NAMALWA (cell line): ENCODE measurements around the gene GNG4.
"Not testable (repeated sequence)": the region's sequence is repeated elsewhere in the genome, so short reads cannot be mapped to it uniquely, and the experiment has no call there.

Experiments used
- DNase-seq: peaks from one replicate; pipeline ENCODE4 v3.0.0-alpha.2; 2015; ENCODE audit warnings: low spot score

The GNG4 gene

DNA sequence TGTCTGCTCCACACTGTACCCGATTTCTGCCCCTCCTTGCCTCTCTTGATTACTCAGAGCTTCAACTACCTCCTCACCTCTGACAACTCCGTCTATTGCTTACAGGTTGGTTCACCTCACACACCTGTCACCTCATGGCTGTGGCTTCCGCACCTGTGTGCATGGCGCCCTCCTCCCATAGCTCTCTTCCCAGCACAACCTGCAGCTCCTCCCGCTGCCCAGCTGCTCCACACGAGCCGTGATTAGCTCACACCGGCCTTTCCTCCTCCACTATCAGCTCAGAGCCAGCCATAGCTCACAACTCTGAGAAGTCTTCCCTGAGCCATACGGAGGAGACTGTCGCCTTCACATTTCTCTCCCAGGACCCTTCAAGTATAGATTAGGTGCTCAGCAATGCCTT lies 67.5 kb downstream of the GNG4 start:
- DNase-seq: no peak

DNA sequence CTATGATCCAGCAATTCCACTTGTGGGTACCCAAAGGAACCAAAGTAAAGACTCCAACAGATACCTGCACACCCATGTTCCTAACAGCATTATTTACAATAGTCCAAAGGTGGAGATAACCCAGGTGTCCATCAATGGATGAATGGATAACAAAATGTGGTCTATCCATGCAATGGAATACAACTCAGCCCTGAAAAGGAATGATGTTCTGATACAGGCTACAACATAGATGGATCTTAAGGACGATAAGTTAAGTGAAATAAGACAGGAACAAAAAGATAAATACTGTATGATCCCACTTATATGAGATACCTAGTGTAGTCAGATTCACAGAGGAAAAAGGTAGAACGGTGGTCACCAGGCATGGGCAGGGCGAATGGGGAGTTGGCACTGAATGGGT lies 69.7 kb downstream of the GNG4 start:
- DNase-seq: no peak

DNA sequence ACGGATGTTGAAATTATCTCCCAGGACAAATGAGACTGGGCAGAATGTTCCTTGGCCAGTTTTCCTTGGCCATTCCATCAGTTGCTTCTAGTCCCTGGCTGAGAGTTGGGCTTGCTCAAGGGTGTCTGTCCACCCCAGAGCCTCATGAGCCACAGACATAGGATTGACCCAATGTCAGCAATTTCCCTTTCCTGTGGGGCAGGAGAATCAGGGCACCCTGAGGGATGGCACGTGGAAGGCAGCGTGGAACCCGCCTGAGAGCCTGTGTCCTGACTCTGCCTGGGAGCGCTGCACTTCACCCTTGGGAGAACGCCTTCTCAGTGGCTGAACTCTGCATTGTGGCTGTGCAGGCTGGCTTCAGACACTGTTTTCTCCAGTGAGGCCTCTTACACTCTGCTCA lies 74.0 kb downstream of the GNG4 start:
- DNase-seq: no peak

DNA sequence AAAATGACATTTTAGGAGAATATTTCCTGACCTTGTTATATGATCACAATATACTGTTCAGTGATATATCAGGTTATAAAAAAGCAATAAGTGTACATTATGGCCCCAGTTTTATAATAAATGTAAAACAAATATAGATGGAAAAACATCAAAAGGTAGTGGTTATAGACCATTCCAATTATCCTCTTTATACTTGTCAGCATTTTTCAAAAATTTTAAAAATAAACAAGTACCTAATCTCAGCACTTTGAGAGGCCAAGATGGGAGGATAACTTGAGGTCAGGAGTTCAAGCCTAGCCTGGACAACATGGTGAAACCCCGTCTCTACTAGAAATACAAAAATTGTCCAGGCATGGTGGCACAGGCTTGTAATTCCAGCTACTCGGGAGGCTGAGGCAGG lies 75.7 kb downstream of the GNG4 start:
- DNase-seq: no peak

DNA sequence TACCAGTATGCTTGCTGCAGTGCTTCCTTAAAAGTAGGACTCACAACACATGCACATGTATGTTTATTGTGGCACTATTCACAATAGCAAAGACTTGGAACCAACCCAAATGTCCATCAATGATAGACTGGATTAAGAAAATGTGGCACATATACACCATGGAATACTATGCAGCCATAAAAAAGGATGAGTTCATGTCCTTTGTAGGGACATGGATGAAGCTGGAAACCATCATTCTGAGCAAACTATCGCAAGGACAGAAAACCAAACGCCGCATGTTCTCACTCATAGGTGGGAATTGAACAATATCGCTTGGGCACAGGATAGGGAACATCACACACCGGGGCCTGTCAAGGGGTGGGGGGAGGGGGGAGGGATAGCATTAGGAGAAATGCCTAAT lies 76.6 kb downstream of the GNG4 start:
- not testable (repeated sequence) for DNase-seq

DNA sequence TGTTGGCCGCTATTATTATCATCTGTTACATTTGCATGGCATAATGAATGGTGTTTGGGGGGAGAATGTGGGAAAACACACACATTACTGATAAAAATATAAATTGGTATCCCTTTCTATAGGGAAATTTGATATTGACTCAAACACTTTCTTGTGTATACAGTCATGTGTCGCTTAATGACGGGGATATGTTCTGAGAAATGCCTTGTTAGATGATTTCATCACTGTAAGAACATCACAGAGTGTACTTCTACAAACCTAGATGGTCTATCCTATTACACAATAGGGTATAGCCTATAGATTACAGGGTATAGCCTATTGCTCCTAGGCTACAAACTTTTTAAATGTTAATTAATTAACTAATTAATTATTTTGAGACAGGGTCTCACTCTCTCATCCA lies 78.1 kb downstream of the GNG4 start:
- no peak for DNase-seq

DNA sequence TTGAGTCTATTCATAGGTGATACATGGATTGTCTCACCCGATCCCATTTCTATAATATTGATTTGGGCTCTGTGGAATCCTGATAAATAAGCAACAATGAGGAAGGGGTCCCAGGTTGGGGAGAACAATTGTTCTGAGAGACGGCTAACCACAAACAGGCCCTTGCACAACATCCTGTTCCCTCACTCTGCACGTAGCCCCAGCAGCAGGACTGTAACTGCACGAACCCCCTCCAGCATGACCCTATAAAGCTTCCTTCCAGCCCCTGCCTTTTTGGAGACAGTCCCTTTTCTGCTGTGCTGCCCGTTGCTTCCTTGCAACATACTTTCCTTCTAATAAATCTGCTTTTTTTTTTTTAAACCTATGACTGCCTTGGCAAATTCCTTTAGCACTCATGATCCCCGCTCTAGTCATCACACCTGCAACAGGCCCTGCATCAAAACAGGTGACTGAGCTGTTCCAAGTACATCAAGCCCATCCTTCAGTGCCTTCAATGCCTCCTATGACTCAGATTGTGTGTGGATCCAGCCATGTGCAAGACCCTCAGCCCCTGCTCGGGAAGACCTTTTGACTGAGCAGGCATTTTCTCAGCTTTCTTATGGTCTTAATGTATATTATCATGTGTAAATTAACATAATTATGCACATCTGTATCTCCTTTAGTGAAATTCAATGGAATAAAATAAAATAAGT lies 81.6 kb downstream of the GNG4 start:
- DNase-seq: no peak

DNA sequence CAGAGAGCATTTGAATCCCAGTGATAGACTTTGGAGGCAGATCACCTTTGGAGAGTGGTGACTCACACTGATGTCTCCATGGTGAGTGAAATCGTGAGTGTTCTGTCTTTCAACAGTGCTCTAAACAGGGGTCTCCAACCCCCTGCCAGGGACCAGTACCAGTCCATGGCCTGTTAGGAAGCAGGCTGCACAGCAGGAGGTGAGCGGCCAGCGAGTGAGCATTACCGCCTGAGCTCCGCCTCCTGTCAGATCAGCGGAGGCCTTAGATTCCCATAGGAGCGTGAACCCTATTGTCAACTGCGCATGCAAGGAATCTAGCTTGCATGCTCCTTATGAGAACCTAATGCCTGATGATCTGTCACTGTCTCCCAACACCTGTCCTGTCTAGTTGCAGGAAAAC lies 83.5 kb downstream of the GNG4 start:
- DNase-seq: no peak

DNA sequence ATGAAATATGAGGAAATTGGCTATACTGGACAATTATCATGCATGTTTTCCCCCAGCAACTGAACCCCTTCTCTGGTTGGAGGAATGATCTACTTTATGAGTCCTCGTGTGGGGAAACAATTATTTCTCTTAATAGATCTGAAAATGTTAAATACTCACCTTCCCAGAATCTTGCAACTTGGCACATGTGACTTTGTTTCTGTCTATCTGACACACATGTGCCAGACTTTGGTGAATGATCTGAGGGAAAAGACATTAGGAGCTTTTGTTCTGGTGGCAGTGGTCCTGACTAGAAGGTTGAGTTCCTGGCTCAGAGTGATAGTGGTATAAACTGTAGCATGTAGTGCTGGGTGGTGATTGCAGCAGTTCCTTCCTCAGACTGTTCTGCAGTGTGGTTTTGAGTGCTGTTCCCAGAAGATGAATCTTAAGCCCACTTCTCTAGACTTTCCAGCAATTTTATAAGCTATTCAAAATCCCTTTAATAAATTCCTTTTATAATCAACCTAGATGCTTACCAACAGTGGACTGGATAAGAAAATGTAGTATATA lies 86.0 kb downstream of the GNG4 start:
- DNase-seq: no peak

DNA sequence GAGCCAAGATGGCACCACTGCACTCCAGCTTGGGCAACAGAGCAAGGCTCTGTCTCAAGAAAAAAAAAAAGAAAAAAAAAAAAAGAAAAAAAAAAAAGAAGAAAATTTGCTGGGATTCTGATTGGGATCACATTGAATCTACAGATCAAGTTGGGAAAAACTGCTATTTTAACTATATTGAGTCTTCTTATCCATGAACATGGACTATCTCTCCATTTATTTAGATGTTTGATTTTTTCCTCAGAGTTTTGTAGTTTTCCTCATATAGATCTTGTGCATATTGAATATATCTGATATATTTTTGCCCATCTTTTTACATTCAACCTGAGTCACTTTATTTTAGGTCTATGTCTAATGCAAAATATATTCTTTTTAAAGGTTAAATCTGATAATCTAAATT lies 87.0 kb downstream of the GNG4 start:
- no peak for DNase-seq

DNA sequence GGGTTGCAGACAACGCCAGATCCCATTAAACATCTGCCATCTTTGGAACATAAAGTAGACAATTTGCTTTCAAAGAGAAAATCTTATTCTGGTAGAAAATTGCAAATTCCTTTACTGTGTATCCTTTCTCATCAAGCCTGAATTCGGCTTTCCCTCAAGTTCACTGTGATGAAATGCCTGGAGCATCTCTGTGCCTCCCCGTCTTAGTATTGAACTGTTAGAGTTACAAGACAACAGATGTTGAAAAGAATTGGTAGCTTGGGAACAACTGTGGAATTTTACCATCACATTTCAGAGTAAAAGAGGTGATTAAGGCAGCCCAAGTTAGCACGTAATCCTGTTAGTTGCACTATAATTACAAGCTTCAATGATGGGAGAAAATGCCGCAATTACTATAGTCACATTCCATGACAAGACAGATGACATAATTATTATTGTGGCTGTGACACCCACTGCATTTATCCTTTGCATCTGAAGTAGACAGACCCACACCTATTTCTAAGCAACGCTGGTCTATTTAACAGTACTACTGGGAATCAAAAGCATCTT lies 90.9 kb downstream of the GNG4 start:
- no peak for DNase-seq

DNA sequence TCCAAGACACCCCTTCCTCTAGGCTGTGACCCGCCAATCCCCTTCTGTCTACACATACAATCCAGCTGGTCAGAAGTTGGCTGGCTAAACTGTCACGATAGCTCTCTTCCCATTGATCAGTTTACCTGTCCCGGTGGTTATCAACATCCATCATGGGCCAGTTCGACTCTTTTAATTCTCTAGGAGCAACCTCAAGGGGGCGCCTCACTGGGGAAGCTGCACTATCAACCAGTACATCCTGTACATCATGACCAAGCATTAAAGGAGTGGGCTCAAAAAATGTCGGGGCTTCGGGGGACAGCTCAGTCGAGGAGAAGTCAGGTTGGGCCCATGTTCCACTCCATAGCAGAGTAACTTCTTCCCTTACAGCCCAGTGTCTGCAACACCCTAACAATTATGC lies 92.1 kb downstream of the GNG4 start:
- DNase-seq: peak; percentile 15

DNA sequence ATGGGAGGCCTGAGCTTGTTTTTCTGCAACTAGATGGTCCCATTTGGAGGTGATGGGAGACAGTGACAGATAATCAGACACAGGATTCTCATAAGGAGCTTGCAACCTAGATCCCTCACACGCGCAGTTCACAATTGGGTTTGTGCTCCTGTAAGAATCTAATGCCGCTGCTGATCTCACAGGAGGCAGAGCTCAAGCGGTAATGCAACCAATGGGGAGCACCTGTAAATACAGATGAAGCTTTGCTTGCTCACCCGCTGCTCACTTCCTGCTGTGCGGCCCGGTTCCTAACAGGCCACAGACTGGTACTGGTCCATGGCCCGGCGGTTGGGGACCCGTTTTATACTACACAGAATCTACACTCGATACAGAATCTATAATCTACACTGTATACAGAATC lies 92.8 kb downstream of the GNG4 start:
- no peak for DNase-seq

DNA sequence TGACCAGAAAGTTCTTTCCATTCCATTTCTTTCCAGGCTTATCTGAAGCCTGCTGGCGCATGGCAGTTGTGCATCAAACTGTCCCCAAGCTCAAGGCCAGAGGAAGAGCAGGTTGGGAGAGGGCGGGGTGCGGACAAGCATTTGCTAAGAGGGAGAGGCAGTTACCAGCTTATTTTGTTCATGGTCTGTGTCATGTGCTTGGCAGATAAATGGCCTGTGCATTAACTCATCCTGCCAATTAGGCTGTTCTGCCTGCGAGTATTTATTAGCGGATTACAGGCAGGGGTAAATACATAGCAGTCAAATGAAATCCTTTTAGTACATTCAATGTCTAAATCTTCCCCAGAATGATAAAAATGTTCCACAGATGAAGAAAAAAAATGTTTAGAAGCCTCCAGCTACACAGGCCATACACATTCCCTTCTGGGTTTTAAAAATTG lies 96.5 kb downstream of the GNG4 start:
- no peak for DNase-seq

DNA sequence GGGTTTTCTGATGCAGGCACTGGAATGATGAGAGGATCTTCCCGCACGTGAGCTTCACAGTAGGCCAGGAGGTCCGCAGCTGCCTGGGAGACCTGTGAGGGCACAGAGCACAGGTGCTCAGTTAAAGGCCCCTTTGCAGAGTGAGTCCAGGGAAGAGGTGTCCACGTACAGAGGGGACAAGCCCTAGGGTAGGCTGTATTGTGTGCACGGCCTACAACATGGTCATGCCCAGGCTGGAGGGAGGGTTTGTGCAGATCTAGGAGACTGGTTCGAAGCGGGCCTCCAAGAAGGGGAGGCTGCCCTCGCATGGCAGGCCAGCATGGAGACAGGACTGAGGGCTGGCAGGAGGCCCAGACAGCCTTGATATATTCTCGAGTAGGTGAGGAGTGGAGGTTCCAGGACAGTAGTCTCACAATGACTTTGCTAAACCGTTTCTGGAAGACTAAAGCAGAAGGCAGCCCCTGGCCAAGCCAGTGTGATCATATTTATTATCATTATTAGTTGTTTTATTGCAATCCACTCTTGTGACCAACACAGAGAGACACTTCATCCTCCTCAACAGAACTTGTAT lies 97.4 kb downstream of the GNG4 start:
- DNase-seq: no peak

DNA sequence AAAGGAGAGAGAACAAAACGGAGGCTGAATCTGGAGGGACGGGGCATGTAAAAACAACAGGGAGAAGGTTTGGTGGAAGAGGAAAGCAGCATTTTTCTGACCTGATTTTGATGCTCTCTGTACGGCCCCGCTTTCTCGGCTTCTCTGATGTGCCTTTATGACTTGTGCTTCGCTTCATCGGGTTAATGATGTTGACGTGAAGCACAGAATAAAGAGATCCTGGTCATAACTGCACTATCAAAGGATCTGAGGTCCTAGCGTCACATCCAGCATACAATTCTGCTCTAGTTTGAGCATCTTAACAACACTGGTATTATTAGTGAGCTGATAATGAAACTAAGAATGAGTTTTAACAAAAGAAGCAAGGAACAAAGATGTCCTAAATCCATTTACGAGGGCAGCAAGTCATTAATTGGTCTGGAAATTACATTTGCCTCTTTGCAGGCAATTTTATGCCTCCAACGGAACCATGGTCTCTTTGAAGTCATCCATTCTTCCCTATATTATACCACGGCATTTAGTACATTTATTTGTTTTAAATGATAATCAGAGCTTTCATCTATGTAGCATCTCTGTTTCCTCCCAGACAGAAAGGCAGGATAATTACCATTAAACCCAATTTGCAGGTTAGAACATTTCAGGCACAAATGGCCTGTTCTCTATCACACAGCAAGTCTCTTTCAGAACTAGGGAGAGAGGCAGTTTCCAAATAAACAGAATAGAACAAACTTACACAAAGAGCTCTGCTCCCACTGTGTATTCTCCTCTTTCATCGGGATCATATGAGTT lies 100.0 kb downstream of the GNG4 start:
- no peak for DNase-seq

DNA sequence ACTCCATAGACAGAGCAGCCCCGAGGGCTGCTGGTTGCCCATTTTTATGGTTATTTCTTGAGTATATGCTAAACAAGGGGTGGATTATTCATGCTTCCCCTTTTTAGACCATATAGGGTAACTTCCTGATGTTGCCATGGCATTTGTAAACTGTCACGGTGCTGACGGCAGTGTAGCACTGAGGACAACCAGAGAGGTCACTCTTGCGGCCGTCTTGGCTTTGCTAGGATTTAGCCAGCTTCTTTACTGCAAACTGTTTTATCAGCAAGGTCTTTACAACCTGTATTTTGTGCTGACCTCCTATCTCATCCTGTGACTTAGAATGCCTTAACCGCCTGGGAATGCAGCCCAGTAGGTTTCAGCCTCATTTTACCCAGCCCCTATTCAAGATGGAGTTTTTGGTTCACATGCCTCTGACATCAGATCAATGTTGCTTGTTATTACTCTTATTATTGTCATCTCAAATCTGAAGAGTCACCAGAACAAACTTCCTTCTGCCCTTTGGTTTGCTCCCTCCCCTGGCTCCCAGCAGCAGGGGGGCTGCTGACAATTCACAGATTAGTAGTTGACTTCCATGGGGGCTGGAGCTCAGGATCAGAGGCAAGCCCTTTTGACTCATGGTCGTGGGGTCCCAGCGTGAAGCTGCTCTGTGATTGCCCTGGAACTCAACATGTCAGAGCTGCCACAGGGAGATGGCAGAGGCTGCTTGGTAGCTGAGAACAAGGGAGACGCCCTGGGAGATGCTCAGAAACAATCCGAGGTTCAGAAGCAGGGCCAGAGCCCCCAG lies 103.0 kb downstream of the GNG4 start:
- DNase-seq: peak; percentile 58

DNA sequence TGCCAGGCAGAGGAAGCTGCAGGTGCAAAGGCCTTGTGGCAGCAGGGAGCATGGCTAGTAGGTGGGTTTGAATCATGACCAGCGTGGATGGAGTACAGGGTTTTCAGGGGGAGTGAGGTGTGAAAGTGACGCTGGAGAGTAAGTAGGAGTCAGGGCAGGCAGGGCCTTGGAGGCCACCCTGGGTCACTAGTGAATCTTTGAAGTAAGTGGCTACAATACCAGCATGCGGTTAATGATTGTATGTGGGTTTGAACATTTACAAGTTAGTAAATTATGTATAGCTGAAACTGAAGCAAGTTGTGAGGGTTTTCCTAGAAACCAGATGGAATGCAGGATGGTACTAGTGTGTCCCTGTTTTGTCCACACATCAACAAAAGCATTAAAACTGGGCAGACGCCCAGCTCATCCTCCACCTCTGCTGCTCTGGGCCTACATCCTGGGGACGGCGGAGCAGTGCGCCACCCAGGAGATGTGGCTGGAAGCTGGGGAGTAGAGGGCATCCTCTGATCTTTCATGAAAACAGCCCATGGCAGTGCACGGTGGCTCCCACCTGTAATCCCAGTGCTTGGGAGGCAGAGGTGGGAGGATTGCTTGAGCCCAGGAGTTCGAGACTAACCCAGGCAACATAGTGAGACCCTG lies 104.2 kb downstream of the GNG4 start:
- DNase-seq: no peak

DNA sequence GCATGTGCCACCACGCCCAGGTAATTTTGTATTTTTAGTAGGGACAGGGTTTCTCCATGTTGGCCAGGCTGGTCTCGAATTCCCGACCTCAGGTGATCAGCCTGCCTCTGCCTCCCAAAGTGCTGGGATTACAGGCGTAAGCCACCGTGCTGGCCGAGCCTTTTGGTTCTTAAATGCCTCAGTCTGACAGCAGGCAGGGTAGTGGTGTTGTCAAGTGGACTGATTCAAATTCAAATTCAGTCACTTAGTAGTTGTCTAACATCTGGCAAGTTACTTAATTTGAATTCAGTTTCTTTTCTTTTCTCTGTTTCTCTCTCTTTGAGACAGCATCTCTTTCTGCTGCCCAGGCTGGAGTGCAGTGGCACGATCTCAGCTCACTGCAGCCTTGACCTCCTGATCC lies 106.7 kb downstream of the GNG4 start:
- DNase-seq: not testable (repeated sequence)

DNA sequence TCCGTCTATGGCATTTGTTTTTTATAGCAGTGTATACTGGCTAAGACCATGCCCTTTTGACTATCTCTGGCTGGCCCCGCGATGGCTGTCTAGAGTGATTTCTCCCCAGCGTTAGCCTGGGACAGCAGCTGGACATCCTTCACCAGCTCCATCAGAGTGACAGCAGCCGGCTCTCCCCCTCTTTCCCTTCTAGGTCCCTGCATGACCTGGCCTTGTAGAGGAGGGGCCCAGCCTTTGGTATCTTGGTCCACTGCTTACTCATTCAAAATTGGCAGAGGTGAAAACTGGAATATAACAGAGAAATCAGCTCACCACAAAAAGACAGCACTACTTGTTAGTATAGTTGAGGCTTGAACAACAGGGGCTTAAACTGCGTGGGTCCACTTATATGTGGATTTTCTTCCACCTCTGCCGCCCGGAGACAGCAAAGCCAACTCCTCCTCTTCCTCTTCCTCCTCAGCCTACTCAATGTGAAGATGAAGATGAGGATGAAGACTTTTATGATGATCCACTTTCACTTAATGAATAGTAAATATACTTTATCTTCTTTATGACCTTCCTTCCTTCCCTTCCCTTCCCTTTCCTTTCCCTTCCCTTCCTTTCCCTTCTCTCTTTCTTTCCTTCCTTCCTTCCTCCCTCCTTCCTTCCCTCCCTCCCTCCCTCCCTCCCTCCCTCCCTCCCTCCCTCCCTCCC lies 116.0 kb downstream of the GNG4 start:
- no peak for DNase-seq

DNA sequence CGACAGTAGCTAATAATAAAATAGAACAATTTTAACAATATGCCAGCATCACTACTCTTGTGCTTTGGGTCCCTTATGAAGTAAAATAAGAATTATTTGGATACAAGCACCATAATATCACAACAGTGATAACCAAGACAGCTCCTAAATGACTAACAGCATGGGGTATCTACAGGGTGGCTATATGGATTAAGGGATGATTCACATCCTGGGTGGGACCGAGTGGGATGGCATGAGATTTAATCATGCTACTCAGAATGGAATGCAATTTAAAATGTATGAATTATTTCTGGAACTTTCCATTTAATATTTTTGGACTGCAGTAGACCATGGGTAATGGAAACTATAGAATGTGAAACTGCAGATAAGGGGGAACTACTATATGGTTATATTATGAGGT lies 117.2 kb downstream of the GNG4 start:
- no peak for DNase-seq
